GM12891 (cell line): Measurements from ENCODE around the gene MTFMT.
"Not testable (repeated sequence)": the region's sequence is repeated elsewhere in the genome, so short reads cannot be mapped to it uniquely, and the experiment has no call there.

ENCODE experiments used
- POLR2A ChIP-seq: IDR thresholded peaks from 2 replicates; pipeline ENCODE4 v1.6.1; 2011; ENCODE audit warnings: low read depth, low read length, control low read depth
- POLR2AphosphoS5 ChIP-seq: IDR thresholded peaks from 2 replicates; pipeline ENCODE4 v1.6.1; 2011; ENCODE audit warnings: low read depth, low read length, control low read depth

- TF ChIP-seq POLR2A, POLR2AphosphoS5: not testable (repeated sequence)
Observed at GRCh38 chr15:65075607-65076395, 46.4 kb upstream of the MTFMT start.
